ENCODE data around the gene TTC39A. TPM values are rescaled to one million over a fixed set of nuclear protein-coding genes. Genes with fewer than 3 reads are reported as not detected.

TTC39A gene
- 6.2 TPM in 2 replicates for polyA plus RNA-seq (2011; rRNA removed)
- 1.6 and 2.0 TPM in 2 replicates for polyA plus RNA-seq (2012; cell fraction: cytosol; rRNA removed)
- 1.4 and 1.7 TPM in 2 replicates for polyA plus RNA-seq (2012; cell fraction: nucleus; rRNA removed)
- 1.4 to 2.0 TPM (median 1.7 TPM) in 3 replicates for polyA plus RNA-seq (2017; fragmentation: RNase III; extraction: RNeasy Plus Mini Kit Qiagen cat#74134 plus additional on column Dnase treatment)
- 9.5 and 11.5 TPM in 2 replicates for polyA minus RNA-seq (2011; rRNA and poly(A)+ RNA removed)

DNA sequence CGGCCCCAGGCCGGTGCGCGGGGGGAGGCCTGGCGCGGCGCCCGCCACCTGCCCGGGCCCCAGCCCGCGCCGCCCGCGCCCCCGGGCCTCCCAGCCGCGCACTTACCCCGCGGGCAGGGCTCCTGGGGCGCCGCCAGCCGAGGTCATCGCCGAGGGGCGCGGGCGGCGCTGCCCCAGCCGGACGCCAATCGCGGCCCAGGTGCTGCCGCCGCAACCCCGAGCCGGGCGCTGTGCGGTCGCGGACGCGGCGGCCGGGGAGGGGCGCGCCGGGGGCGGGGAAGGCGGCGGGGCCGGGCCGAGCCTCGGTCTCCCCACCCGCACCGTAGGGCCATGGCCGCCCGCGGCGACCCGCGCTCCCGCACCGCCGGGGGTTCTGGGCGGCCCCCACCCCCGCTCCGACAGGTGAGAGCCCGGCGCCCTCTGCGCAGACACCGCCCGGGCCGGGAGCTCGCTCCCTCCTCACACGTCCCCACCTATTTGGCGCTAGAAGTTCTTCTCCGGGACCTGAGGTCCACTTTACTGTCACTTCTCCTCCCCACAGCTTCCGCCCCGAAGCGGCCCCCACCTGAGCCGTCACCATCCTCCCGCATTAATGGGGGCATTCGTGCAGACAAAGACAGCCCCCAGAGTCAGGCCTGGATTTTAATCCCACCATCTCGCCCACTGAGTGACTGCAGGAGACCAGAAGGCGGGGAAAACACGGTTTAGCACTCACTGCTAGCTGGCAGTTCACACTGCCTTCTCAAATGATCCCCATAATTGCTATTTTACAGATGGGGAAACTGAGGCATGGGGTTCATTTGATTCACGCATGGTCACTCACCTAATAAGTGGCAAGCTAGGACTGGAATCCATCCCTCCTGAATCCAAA, at the start of gene TTC39A:
Gene TTC39A (minus strand): TSS at position 232 of the 871 bp plus-strand sequence. CDS start 85 bp downstream, at position 147.
- H3K4me3 ChIP-seq, result peak within 1 kb of the TSS; percentile 67
- TF ChIP-seq ZC3H11A (IDR thresholded peaks at IDR 0.05), result no peak
- TF ChIP-seq CBX2 (IDR thresholded peaks at IDR 0.05; ENCODE audit: borderline replicate concordance, low read depth), result no peak
- no peak for TF ChIP-seq SMC3 (IDR thresholded peaks at IDR 0.05)
- TF ChIP-seq NFE2L2 (conservative IDR thresholded peaks at IDR 0.05; ENCODE audit: low read length), result no peak
- TF ChIP-seq JUN (IDR thresholded peaks at IDR 0.05), result no peak
- TF ChIP-seq MYC (IDR thresholded peaks at IDR 0.05; ENCODE audit: borderline replicate concordance, low read length), result no peak
- TF ChIP-seq EP300 (IDR thresholded peaks at IDR 0.05), result no peak
- no peak for TF ChIP-seq ZSCAN20 (CRISPR knock-in tag; IDR thresholded peaks at IDR 0.05)
- no peak for TF ChIP-seq RNF2 (IDR thresholded peaks at IDR 0.05; ENCODE audit: borderline replicate concordance, low read depth)
- no peaks in the 10 kb centered on the region for H3K9me3 ChIP-seq
- peak within 1 kb of the TSS; percentile 81 to 92 for H3K27ac ChIP-seq
- ChIA-PET POLR2A (no interaction called here), CTCF (interaction anchor here (0.7 kb wide), 1 partner anchor 34 kb away, joined by 3 read pairs; no protein-coding TSS in a partner anchor)
- H3K4me2 ChIP-seq, result peak within 1 kb of the TSS; percentile 92
- H3K4me1 ChIP-seq, result peaks cover 13% of the 10 kb centered on the region
- 21% methylated on average over 13 of the region's 87 CpGs for WGBS (ENCODE audit: missing lambda C conversion rate)
- FAIRE-seq (no peak), ATAC-seq (peak; percentile 14 to 36; a peak in 2 of 6 replicates), DNase-seq (ENCODE audit: low read depth in 1 of 2, low spot score in 1 of 2) (no peak)

DNA sequence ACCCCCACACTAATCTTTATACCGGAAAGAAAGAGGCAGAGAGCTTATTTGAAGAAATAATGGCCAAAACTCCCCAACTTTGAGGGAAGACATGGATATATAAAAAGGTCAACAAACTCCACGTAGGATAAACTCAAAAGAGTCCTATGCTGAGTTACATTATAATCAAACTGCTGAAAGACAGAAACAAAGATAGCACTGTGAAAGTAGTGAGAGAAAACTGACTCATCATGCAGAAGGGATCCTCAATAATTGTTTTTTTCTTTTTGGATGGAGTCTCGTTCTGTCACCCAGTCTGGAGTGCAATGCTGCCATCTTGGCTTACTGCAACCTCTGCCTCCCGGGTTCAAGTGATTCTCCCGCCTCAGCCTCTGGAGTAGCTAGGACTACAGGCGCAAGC, 48.5 kb upstream of the TTC39A start:
- ATAC-seq (no peak), FAIRE-seq (no peak), DNase-seq (ENCODE audit: low read depth in 1 of 2, low spot score in 1 of 2) (no peak)
- POLR2A ChIA-PET, result no interaction called here
- CTCF ChIA-PET, result no interaction called here
- Histone ChIP-seq H3K4me3 (no peak overlapping the region), H3K9me3 (0 out of 3 replicates have a peak, but pooled peaks cover 2% of the 10 kb centered on the region), H3K27ac (no peak overlapping the region), H3K4me1 (no peaks in the 10 kb centered on the region), H3K4me2 (no peak overlapping the region)
- TF ChIP-seq, protein P1, sequence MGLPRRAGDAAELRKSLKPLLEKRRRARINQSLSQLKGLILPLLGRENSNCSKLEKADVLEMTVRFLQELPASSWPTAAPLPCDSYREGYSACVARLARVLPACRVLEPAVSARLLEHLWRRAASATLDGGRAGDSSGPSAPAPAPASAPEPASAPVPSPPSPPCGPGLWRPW (IDR thresholded peaks at IDR 0.05), result no peak
- TF ChIP-seq RAD21 (conservative IDR thresholded peaks at IDR 0.05 in 1 of 2, IDR thresholded peaks at IDR 0.05 in 1 of 2), result no peak
- TF ChIP-seq, protein P2, sequence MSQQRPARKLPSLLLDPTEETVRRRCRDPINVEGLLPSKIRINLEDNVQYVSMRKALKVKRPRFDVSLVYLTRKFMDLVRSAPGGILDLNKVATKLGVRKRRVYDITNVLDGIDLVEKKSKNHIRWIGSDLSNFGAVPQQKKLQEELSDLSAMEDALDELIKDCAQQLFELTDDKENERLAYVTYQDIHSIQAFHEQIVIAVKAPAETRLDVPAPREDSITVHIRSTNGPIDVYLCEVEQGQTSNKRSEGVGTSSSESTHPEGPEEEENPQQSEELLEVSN (IDR thresholded peaks at IDR 0.05; ENCODE audit: borderline replicate concordance, low read depth), result no peak
- TF ChIP-seq RARB (CRISPR knock-in tag; IDR thresholded peaks at IDR 0.05), result no peak
- TF ChIP-seq SMC3 (IDR thresholded peaks at IDR 0.05), result no peak
- TF ChIP-seq RNF2 (IDR thresholded peaks at IDR 0.05; ENCODE audit: borderline replicate concordance, low read depth), result no peak
- TF ChIP-seq, protein P3, sequence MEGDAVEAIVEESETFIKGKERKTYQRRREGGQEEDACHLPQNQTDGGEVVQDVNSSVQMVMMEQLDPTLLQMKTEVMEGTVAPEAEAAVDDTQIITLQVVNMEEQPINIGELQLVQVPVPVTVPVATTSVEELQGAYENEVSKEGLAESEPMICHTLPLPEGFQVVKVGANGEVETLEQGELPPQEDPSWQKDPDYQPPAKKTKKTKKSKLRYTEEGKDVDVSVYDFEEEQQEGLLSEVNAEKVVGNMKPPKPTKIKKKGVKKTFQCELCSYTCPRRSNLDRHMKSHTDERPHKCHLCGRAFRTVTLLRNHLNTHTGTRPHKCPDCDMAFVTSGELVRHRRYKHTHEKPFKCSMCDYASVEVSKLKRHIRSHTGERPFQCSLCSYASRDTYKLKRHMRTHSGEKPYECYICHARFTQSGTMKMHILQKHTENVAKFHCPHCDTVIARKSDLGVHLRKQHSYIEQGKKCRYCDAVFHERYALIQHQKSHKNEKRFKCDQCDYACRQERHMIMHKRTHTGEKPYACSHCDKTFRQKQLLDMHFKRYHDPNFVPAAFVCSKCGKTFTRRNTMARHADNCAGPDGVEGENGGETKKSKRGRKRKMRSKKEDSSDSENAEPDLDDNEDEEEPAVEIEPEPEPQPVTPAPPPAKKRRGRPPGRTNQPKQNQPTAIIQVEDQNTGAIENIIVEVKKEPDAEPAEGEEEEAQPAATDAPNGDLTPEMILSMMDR (IDR thresholded peaks at IDR 0.05), result no peak
- TF ChIP-seq, protein P4, sequence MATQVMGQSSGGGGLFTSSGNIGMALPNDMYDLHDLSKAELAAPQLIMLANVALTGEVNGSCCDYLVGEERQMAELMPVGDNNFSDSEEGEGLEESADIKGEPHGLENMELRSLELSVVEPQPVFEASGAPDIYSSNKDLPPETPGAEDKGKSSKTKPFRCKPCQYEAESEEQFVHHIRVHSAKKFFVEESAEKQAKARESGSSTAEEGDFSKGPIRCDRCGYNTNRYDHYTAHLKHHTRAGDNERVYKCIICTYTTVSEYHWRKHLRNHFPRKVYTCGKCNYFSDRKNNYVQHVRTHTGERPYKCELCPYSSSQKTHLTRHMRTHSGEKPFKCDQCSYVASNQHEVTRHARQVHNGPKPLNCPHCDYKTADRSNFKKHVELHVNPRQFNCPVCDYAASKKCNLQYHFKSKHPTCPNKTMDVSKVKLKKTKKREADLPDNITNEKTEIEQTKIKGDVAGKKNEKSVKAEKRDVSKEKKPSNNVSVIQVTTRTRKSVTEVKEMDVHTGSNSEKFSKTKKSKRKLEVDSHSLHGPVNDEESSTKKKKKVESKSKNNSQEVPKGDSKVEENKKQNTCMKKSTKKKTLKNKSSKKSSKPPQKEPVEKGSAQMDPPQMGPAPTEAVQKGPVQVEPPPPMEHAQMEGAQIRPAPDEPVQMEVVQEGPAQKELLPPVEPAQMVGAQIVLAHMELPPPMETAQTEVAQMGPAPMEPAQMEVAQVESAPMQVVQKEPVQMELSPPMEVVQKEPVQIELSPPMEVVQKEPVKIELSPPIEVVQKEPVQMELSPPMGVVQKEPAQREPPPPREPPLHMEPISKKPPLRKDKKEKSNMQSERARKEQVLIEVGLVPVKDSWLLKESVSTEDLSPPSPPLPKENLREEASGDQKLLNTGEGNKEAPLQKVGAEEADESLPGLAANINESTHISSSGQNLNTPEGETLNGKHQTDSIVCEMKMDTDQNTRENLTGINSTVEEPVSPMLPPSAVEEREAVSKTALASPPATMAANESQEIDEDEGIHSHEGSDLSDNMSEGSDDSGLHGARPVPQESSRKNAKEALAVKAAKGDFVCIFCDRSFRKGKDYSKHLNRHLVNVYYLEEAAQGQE (IDR thresholded peaks at IDR 0.05), result no peak
- TF ChIP-seq HOXA7 (CRISPR knock-in tag; IDR thresholded peaks at IDR 0.05), result no peak
- no peak for TF ChIP-seq ESRRA (IDR thresholded peaks at IDR 0.05; ENCODE audit: borderline replicate concordance, low read length)
- TF ChIP-seq TP53 (CRISPR knock-in tag; IDR thresholded peaks at IDR 0.05), result no peak
- TF ChIP-seq POLR2A (IDR thresholded peaks at IDR 0.05; ENCODE audit: low read length), result no peak
- no peak for TF ChIP-seq FOSL2 (IDR thresholded peaks at IDR 0.05)
- no peak for TF ChIP-seq FOSL2 (CRISPR knock-in tag; IDR thresholded peaks at IDR 0.05)
- TF ChIP-seq HDAC2 (IDR thresholded peaks at IDR 0.05), result no peak
- no peak for TF ChIP-seq ZFP36 (IDR thresholded peaks at IDR 0.05; ENCODE audit: borderline replicate concordance, partially characterized antibody)
- TF ChIP-seq, protein P5, sequence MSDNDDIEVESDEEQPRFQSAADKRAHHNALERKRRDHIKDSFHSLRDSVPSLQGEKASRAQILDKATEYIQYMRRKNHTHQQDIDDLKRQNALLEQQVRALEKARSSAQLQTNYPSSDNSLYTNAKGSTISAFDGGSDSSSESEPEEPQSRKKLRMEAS (IDR thresholded peaks at IDR 0.05), result no peak
- TF ChIP-seq BHLHE40 (IDR thresholded peaks at IDR 0.05; ENCODE audit: low read depth, low read length), result no peak
- no peak for TF ChIP-seq EP300 (IDR thresholded peaks at IDR 0.05)
- no peak for TF ChIP-seq HOXB5 (CRISPR knock-in tag; IDR thresholded peaks at IDR 0.05)
- 93% methylated on average over 6 of the region's 6 CpGs for WGBS (ENCODE audit: missing lambda C conversion rate)
